OCI-LY1 (cell line): Measurements from ENCODE around the gene RASD2.

ENCODE experiments used
- CTCF ChIP-seq: fragments of 200-600 bp; sonication (generic), shearing (Covaris generic); IDR thresholded peaks from 2 replicates; pipeline ENCODE4 v1.5.1; 2017; ENCODE audit warnings: mild to moderate bottlenecking, antibody characterized with exemption, low read length, moderate library complexity, mixed read lengths
- EZH2 ChIP-seq: fragments of 200-600 bp; sonication (generic), shearing (Covaris generic); IDR thresholded peaks from 2 replicates; pipeline ENCODE4 v1.8.0; 2017; ENCODE audit warnings: borderline replicate concordance, mixed run types, mild to moderate bottlenecking, antibody characterized with exemption, low read length, moderate library complexity, mixed read lengths

GRCh38 chr22:35594686-35595085 is 54.1 kb downstream of the RASD2 start:
- TF ChIP-seq CTCF (no peak), EZH2 (no peak)
